Activated gamma-delta T cell (primary cell): ENCODE measurements around the gene BRPF3.

Source experiments
- DNase-seq: peaks from one replicate; lab custom pipeline; 2025; lab: John Stamatoyannopoulos, UW

Gene BRPF3

DNA sequence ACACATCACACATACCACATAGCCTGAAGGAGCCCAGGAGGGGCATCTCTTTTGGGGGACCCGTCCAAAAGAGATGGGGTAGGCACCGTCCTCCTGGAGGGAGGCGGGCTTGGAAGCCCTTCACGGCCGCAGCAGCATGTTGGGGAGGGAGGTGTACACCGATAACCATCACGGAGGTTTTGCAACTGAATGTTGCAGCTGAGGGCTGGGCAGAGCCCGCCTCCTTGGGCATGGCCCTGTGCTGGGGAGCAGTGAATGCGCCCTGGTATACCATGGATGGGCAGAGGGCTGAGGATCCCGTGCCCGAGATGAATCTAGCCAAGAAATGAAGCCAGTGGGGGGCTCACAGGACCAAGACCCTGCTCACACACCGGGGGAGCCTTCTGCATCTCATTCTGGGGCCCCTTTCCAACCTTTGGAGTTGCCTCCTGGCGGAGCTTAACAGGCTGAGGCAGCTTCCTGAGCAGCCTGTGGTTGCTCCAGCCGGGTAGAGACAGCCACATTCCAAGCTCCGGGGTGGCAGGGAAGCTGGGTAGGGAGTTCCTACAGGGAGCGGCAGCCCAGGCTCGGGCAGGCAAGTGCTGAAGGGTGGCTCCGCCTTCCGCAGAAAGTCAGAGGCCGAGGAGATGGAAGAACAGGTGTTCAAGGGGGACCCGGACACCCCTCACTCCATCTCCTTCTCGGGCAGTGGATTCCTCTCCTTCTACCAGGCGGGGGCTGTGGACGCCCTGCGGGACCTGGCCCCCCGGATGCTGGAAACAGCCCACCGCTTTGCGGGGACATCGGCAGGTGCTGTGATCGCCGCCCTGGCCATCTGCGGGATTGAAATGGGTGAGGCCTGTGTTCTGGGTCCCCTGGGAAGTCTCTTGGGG is 73.5 kb downstream of the BRPF3 start, which contains the start of gene PNPLA1:
Gene PNPLA1, plus strand, starts transcription at position 227 of the 872 bp plus-strand sequence. Its CDS starts 400 bp downstream, at position 627.
- DNase-seq = no peak

- DNase-seq = no peak
These were observed 75.7 kb downstream of the BRPF3 start for GRCh38 chr6:36272234-36272633.

- DNase-seq = no peak
These were observed 76.5 kb downstream of the BRPF3 start for GRCh38 chr6:36273067-36273466.

GRCh38 chr6:36273802-36274514 is 77.4 kb downstream of the BRPF3 start:
- no peak for DNase-seq

- DNase-seq = no peak
These were observed 80.3 kb downstream of the BRPF3 start for GRCh38 chr6:36276581-36277536.

- DNase-seq = no peak
These were observed 81.5 kb downstream of the BRPF3 start for GRCh38 chr6:36277946-36278470.

GRCh38 chr6:36280467-36280866 is 83.9 kb downstream of the BRPF3 start:
- no peak for DNase-seq

DNA sequence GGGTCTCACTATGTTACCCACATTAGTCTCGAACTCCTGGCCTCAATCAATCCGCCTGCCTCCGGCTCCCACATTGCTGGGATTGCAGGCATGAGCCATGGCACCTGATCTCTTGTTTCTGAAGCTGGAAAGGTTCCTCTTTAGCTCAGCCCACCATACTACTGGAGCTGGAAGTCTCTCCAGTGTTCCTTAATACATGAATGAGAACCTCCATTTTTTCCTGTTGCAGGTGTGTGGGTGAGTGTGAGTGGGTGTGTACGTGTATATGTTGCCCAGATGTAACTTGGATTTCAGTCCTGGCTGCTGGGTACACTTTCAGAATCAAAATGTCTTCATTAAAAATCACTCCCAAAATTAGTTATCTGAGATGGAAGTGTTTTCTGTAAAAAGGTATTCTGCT is 84.4 kb downstream of the BRPF3 start:
- no peak for DNase-seq
